ENCODE measurements around the gene ACSM3.
A peak's percentile ranks its signal among the peaks of the same experiment; 100 is the strongest.

DNA sequence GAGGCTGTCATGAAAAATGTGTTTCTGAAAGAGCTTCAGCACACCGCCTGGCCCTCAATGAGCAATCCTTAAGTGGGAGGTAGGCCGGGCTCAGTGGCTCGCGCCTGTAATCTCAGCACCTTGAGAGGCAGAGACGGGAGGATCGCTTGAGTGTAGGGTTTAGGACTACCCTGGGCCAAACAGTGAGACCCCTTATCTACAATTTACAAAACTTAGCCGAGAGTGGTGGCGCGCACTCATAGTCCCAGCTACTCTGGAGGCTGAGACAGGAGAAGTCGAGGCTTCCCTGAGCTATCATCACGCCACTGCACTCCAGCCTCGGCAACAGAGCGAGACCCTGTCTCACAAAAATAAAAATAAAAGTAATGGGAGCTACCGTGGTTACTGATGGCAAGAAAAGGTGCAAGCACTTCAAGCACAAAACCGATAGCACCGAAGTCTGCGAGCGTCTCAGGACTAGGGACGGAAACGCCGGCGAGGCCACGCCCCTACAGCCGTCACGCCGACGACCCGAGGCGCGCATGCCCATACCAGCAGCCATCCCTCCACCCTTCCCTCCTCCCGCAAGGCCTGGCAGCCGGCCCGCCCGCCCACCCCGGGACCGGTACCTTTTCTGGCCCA is 22.8 kb upstream of the ACSM3 start:
- TF ChIP-seq, protein P1, sequence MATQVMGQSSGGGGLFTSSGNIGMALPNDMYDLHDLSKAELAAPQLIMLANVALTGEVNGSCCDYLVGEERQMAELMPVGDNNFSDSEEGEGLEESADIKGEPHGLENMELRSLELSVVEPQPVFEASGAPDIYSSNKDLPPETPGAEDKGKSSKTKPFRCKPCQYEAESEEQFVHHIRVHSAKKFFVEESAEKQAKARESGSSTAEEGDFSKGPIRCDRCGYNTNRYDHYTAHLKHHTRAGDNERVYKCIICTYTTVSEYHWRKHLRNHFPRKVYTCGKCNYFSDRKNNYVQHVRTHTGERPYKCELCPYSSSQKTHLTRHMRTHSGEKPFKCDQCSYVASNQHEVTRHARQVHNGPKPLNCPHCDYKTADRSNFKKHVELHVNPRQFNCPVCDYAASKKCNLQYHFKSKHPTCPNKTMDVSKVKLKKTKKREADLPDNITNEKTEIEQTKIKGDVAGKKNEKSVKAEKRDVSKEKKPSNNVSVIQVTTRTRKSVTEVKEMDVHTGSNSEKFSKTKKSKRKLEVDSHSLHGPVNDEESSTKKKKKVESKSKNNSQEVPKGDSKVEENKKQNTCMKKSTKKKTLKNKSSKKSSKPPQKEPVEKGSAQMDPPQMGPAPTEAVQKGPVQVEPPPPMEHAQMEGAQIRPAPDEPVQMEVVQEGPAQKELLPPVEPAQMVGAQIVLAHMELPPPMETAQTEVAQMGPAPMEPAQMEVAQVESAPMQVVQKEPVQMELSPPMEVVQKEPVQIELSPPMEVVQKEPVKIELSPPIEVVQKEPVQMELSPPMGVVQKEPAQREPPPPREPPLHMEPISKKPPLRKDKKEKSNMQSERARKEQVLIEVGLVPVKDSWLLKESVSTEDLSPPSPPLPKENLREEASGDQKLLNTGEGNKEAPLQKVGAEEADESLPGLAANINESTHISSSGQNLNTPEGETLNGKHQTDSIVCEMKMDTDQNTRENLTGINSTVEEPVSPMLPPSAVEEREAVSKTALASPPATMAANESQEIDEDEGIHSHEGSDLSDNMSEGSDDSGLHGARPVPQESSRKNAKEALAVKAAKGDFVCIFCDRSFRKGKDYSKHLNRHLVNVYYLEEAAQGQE (IDR thresholded peaks at IDR 0.05; ENCODE audit: insufficient replicate concordance, low read depth), result no peak
- TF ChIP-seq POLR2AphosphoS5 (IDR thresholded peaks at IDR 0.05; ENCODE audit: low read depth) (0 out of 2 replicates have a peak, but pooled peaks have one; percentile 8), GABPA (IDR thresholded peaks at IDR 0.05; ENCODE audit: low read depth) (no peak), SPI1 (IDR thresholded peaks at IDR 0.05; ENCODE audit: borderline replicate concordance, low read depth) (no peak)
- TF ChIP-seq, protein P2, sequence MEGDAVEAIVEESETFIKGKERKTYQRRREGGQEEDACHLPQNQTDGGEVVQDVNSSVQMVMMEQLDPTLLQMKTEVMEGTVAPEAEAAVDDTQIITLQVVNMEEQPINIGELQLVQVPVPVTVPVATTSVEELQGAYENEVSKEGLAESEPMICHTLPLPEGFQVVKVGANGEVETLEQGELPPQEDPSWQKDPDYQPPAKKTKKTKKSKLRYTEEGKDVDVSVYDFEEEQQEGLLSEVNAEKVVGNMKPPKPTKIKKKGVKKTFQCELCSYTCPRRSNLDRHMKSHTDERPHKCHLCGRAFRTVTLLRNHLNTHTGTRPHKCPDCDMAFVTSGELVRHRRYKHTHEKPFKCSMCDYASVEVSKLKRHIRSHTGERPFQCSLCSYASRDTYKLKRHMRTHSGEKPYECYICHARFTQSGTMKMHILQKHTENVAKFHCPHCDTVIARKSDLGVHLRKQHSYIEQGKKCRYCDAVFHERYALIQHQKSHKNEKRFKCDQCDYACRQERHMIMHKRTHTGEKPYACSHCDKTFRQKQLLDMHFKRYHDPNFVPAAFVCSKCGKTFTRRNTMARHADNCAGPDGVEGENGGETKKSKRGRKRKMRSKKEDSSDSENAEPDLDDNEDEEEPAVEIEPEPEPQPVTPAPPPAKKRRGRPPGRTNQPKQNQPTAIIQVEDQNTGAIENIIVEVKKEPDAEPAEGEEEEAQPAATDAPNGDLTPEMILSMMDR (IDR thresholded peaks at IDR 0.05; ENCODE audit: insufficient read depth, low read length), result no peak

All from HL-60 (cell line).